GM19035 (cell line): Measurements from ENCODE around the gene FAM83G.

ENCODE experiments used
- ATAC-seq: cut with Tn5 transposase; IDR thresholded peaks from one replicate; pipeline ENCODE4 v1.9.1; 2021; ENCODE audit not compliant: unreplicated experiment

Gene FAM83G

DNA sequence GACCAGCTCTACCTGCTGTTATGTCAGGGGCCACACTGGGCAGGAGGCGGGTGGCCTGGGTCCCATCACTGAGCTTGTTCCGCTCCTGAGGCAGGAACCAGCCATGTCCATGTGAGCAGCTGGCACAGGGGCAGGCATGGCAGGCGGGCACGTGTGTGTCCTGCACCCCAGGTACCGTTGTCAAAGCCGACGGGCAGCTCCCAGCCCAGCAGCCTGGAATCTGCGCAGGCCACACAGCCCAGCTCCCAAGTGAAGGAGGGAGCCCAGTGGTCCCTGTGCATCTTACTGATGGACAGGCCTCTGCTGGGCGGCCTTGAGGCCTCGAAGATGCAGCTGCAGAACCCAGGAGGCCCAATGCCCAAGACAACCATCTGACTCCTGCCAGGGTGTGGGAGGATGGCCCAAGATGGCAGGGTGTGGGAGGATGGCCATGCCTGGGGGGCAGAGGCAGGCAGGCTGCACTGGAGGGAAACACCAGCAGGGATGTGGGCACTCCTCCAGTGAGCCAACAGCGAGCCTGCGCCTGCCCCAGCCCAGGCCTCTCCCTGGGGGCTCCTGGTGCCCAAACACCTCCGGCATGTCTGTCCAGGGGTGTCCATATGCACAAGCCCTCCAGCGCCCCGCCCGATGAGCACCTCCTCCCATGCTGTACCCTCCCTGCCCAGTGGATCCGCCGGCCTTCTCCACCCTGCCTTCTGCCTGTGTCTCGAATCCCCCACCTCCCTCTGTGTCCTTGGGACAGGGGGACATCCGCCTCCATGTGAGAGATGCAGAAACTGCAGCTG, 12.8 kb downstream of the FAM83G start:
- no peak for ATAC-seq

DNA sequence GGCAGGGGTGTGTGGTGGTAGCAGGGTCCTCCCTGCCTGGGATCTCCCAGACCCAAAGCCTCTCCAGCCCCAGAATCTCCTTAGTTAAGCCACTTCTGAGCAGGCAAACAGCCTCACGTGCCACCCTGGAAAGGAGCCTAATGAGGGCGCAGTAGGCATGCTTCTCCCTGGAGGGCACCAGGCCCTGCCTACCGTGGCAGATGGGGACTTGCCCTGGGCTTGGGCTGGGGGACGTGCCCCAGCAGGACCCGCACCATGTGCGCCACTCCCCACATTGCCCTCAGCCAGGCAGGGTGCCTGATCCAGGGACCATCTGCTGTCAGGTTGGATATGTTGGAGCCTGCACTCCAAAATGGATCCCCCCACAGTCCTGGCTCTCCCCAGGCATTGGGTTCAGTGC, 14.2 kb downstream of the FAM83G start:
- no peak for ATAC-seq

DNA sequence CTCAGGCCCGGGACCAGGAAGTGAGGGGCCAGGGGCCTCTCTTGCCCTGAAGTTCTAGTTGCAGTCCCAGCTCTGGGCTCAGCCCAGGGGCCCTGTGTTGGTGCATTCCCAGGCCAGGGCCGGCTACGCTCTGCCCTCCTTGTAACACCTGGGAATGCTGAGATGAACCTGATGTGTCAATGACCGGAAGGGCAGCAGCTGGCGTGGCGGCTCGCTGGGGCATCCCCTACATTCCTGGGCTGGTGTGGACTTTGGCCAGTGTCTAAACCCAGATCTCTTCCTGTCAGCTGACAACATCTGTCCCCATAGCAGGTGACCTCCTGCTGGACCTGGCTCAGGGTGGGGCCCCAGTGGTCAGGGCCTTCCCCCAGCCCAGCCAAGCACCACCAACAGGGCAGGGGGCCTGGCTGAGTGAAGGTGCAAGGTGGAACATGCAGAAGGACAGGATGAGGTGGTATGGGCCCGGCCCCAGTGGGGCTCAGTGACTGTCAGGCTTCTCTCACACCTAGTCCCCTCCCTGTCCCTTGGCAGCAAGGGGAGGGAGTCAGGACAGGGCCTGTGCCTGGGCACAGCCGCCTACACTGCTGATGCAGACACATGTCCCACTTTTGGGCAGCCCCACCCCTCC, 15.9 kb downstream of the FAM83G start:
- no peak for ATAC-seq

DNA sequence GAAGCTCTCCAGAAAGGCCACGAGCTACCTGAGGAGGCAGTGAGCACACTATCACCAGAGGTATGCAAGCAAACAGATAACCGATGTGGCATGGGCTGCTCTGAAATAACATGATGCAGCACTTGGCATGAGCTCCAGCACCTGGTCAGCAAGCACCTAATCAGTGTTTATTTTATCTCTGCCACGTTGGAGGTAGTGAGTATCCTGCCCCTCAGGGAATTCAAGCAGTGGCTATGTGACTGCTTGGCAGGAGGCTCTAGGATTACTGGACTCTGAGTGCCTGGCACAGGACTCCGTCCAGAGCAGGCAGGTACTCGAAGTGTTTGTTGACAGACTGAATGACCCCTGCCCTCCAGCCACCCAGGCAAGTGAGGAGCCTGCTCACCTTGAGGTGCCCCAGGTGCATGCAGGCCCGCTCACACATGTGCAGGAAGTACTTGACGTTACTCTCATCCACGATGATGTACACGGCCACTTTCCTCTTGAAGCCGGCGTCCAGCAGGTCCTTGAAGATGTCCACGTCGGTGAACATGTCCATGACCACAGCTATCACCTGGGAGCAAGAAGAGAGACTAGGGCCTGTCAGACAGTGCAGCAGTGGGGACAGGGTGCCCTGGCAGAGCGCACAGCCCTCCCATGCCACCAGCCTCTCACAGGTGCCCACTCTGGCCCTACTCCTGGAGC, 16.6 kb downstream of the FAM83G start:
- no peak for ATAC-seq

DNA sequence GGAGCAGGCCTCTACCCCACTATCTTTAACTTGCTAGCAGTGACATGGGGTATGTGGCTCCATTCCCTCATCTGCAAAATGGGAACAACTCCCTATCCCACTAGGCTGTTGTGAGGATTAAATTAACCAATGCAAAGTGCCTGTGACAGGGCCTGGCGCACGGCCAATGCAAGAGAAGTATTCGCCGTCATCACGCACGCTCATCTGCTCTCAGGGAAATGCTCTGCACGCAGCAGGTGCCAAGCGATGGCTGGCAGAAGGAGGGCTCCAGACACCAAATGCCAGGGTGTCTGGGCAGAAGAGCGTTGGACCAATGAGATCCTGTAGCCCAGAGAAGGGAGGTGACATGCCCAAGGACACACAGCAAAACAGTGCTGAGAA, 17.3 kb downstream of the FAM83G start:
- ATAC-seq: no peak

GRCh38 chr17:18986541-18987229, 17.9 kb downstream of the FAM83G start:
- ATAC-seq: no peak

DNA sequence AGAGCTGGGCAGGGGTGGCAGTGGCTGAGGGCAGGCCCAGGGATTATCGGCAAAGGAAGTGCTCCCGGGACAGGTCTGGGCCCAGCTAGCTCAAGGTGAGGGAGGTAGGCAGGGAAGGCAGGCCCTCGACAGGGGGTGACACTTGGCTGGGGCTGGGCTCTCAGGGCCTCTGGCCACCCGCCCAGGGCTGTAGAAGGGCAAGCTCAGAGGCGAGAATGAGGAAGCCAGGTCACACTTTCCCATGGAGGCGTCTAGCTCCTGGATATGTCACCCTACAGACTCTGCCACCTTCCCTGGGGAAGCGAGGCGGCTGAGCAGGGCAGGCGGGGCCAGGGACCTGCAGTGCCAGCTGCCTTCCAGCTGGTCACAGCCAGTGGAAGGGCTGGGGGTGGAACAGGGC, 19.1 kb downstream of the FAM83G start:
- ATAC-seq: no peak

DNA sequence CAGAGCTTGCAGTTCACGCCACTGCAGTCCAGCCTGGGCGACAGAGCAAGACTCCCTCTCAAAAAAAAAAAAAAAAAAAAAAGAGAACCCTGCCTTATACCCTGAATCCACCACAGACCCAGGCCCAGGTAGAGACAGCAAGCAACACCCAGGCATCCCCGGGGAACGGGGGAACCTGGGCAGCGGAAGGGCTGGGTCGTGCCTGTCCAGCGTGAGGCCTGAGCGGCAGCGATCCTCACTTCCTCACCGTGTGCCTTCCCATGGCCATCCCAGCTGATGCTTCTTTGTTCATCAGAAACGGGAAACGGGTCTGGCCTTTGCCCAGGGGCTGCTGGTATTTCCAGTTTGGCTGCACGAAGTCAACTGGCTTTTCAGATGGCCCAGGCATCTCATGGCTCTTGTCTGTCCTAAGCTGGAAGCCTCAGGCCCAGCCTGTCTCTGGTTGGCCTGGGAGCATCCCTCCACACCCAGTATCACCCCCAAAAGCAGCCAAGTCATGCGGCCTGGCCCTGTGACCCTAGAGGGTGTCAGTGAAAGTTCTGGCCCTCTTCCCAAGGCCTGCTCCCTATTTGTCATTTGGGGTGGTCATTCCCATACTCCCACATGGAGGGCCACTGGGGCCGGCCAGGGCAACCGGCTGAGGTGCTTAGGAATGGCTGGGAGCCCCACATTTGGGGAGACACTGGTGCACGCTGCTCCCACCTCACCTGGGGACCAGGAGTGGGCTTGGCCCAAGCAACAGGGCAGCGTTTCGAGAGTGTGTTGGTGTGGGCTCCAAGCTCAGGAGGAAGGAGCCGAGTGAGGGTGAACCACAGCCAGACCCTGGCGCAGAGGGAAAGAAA, 20.1 kb downstream of the FAM83G start:
- ATAC-seq: no peak

DNA sequence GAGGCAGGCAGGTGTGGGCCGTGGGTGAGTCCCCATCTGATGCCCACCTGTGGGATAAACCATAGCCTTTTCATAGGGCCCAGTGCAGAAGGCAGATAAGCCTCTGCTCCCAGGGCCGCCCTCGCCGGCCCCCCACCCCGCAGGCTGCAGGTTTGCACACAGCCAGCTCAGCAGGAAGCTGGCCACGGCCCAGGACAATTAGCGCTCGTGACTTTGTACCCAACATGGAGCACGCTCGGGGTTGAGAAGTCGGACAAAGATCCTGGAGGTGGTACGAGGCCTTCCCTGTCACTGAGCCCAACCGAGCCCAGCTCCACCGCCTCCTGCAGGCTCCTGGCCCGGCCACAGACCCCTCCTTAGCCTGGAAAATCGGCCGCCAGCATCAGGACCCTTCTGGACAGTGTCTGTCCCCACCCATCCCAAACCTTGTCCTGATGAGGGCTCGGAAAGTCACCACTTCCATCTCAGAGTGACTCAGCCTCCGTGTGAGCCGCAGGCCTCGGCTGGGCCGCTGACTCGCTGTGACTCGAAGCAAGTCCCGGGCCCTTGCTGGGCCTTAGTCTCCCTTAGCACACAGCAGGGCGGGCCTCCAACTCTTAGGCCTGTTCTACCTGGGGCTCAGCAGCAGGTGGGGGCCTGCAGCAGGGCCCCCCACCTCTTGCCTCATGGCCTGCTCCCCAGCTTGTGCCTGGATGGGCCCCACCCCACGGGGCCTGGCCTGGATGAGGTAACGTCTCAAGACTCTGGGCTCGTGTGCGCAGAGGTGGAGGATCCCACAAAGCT, 22.7 kb downstream of the FAM83G start:
- ATAC-seq: no peak

- ATAC-seq: no peak
Measured at GRCh38 chr17:18981335-18981641, 23.3 kb downstream of the FAM83G start.

- no peak for ATAC-seq
Measured at GRCh38 chr17:18980682-18981334, 23.8 kb downstream of the FAM83G start.

DNA sequence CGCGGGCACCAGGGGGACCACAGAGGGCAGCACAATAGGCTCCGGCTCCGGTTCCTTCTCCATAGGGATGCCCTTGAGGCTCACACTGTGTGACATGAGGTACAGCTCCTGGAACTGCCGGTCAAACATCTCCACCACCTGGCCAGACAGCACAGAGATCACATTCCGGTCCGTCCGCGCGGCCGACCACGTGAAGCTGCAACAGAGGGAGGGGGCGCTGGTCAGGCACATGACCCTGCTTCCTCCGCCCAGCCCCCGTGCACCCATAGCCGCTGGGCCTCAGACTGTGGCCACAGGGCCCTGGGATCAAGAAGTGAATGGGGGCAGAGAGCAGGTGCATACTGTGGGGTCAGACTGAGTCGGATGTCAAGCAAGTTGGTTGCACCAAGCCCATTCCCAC, 25.9 kb downstream of the FAM83G start:
- ATAC-seq: no peak

DNA sequence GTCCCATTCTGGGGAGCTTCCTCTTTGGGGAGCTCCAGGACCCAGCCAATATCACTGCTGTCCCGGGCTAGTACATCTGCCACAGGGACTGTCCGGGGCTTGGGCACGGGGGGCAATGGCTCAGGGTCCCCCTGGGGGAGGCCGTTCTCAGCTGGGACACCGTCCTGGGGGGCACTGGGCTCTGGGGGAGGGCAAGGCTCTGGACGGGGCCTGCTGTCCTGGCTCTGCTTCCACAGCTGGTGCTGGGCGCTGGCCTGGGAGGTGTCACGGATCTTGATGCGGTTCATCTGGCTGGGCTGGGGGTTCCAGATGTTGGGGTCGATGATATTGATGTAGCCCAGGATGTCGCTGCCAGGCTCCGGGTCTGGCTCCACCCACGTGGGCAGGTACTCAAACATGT, 26.5 kb downstream of the FAM83G start:
- ATAC-seq: no peak

- no peak for ATAC-seq
Measured at GRCh38 chr17:18977646-18978045, 26.9 kb downstream of the FAM83G start.

- no peak for ATAC-seq
Measured at GRCh38 chr17:18977021-18977420, 27.5 kb downstream of the FAM83G start.

DNA sequence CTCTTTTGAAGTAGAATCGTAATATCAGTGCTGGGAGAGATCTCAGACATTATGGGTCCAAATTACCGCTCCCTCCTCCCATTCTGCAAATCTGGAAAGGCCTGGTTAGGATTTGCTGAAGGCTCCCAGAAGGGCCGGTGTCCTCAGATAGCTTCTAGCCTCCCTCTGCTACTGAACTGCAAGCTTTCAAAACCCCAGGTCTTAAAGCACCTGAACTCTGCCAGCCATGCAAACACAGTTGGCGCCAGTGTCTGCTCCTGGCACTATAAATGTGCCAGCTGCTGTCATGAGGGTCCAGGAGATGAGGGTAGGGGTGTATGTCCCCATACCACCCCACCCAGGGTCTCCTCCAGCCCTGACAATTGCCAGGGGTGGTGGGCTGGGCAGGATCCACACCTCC, 28.4 kb downstream of the FAM83G start:
- no peak for ATAC-seq

- ATAC-seq: no peak
Measured at GRCh38 chr17:18975597-18975996, 29.0 kb downstream of the FAM83G start.

GRCh38 chr17:18974407-18975149, 30.0 kb downstream of the FAM83G start:
- no peak for ATAC-seq

DNA sequence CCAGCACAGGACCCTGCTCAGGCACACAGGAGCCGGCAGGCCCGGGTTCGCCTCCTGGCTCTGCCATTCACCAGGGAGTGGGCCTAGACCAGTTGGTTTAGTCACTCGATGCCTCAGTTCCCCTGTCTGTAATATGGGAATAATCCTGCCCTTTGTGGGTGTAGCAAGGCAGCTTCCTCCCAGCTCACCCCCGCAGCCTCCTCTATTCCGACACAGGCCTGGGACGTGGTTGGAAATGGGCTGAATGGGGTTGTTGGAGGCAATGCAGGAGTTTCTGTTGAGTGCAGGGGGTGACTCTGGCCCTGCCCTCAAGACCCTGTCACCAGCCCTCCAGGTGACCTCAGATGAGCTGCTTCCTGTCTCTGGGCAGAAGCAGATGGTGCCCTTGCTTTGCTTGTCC, 32.8 kb downstream of the FAM83G start:
- ATAC-seq: no peak
